Measurements from ENCODE around the gene PXK.

DNA sequence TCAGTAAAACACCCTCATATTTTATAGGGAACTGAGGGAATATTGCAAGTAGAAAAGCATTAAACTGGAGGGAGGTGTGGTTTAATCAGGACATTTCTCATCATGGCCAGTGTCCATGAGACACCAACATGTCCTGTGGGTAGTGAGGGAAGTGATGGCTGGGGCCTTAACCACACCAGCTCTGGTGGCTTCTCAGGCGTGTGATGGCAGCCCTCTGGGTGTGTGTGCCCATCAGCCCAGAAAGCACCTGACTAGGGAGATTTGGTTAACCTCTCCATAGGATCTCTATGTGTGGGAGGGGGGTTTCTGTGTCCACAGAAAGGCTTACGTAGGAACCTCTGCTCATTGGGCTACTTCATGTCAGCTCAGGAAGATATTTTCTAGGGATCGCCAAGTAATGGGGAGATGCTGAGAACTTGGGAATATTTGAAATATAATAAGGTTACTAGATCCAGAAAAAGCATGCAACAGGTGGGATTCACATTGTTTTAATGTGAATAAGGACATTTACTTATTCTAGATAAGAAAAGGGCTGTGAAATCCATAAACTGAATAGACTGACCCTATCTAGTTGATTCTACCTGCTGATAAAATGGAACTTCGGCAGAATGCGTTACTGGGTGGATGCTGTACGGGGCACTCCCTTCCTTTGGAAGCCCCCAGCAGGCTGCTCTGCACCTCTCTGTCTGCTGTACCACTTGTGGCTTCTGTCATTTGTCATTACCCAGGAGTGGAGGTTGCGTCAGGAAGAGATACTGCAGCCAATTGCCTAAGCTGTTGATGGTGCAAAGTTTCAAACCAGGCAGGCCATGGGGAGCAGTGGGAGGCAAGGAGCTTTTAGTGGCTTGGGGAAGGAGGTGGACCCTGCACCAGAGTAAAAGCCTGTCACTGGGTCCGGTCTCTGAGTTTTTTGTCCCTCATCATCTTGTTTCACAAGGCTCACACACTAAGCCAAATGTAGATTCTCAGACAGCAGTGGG is 79.4 kb downstream of the PXK start:
- TF ChIP-seq EZH2phosphoT487 (IDR thresholded peaks at IDR 0.05; ENCODE audit: borderline replicate concordance): no peak
- TF ChIP-seq, protein P1, sequence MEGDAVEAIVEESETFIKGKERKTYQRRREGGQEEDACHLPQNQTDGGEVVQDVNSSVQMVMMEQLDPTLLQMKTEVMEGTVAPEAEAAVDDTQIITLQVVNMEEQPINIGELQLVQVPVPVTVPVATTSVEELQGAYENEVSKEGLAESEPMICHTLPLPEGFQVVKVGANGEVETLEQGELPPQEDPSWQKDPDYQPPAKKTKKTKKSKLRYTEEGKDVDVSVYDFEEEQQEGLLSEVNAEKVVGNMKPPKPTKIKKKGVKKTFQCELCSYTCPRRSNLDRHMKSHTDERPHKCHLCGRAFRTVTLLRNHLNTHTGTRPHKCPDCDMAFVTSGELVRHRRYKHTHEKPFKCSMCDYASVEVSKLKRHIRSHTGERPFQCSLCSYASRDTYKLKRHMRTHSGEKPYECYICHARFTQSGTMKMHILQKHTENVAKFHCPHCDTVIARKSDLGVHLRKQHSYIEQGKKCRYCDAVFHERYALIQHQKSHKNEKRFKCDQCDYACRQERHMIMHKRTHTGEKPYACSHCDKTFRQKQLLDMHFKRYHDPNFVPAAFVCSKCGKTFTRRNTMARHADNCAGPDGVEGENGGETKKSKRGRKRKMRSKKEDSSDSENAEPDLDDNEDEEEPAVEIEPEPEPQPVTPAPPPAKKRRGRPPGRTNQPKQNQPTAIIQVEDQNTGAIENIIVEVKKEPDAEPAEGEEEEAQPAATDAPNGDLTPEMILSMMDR (conservative IDR thresholded peaks at IDR 0.05; ENCODE audit: low read length): no peak

All from Loucy (cell line).